IMR-90 (cell line): ENCODE data around the gene CYP26B1. TPM values are rescaled to one million over a fixed set of nuclear protein-coding genes. Genes with fewer than 3 reads are reported as not detected.

Experiments used
- ATAC-seq: fragments of 200-7000 bp; cut with Tn5 transposase; 2 replicates; pipeline ENCODE4 v1.9.1; 2020; ENCODE audit warnings: low read depth, mild to moderate bottlenecking, moderate library complexity
- BruUV-seq: library from RNA; stranded (reverse); fragments of 400-500 nt; replicated peaks from 2 replicates; lab custom pipeline; 2021; lab: Mats Ljungman, UMichigan
- CTCF ChIA-PET: fragments of 300-600 bp; formaldehyde crosslinking; extraction: SDS; loops from one replicate; lab custom pipeline; 2021; ENCODE audit warnings: antibody characterized with exemption; lab: Yijun Ruan, JAX
- POLR2A ChIA-PET: fragments of 300-600 bp; sonication (Branson Sonifier 250); formaldehyde crosslinking; loops from one replicate; lab custom pipeline; 2022; ENCODE audit warnings: antibody characterized with exemption; ENCODE audit not compliant: unreplicated experiment; lab: Charles Lee
- DNase-seq: peaks from one replicate; pipeline ENCODE4 v3.0.0; 2013
- H2AFZ ChIP-seq: replicated peaks from 2 replicates; pipeline ENCODE3; 2013; ENCODE audit warnings: low read length, mild to moderate bottlenecking; ENCODE audit not compliant: poor library complexity
- H2AK5ac ChIP-seq: 2 replicates; pipeline ENCODE4 v1.6.1; 2013; ENCODE audit warnings: low read depth, low read length, inconsistent platforms
- H2AK9ac ChIP-seq: replicated peaks from 2 replicates; pipeline ENCODE3; 2013; ENCODE audit warnings: mild to moderate bottlenecking, low read depth, low read length, moderate library complexity; ENCODE audit not compliant: poor library complexity
- H2BK120ac ChIP-seq: 2 replicates; pipeline ENCODE4 v1.6.1; 2013; ENCODE audit warnings: low read depth, low read length, inconsistent platforms
- H2BK15ac ChIP-seq: 3 replicates; pipeline ENCODE4 v1.6.1; 2013; ENCODE audit warnings: low read depth, low read length, inconsistent platforms
- H2BK20ac ChIP-seq: 2 replicates; pipeline ENCODE4 v1.6.1; 2013; ENCODE audit warnings: low read depth, mild to moderate bottlenecking, inconsistent platforms, low read length, moderate library complexity
- H2BK5ac ChIP-seq: 2 replicates; pipeline ENCODE4 v1.6.1; 2013; ENCODE audit warnings: mild to moderate bottlenecking, low read depth, low read length, inconsistent platforms; ENCODE audit not compliant: poor library complexity, severe bottlenecking
- H3K14ac ChIP-seq: replicated peaks from 2 replicates; pipeline ENCODE4 v1.6.1; 2013; ENCODE audit warnings: low read depth, low read length, inconsistent platforms
- H3K18ac ChIP-seq: 2 replicates; pipeline ENCODE4 v1.6.1; 2013; ENCODE audit warnings: low read depth, low read length, control low read depth
- H3K23ac ChIP-seq: 2 replicates; pipeline ENCODE4 v1.6.1; 2013; ENCODE audit warnings: low read depth, low read length, inconsistent platforms
- H3K27ac ChIP-seq: 2 replicates; pipeline ENCODE4 v1.5.1; 2013; ENCODE audit warnings: mild to moderate bottlenecking, control low read depth, low read length; ENCODE audit not compliant: insufficient read depth
- H3K27me3 ChIP-seq: 2 replicates; pipeline ENCODE4 v1.6.1; 2013; ENCODE audit warnings: low read length; ENCODE audit not compliant: control insufficient read depth, insufficient read depth
- H3K36me3 ChIP-seq: 2 replicates; pipeline ENCODE4 v1.6.1; 2013; ENCODE audit warnings: low read length, mixed read lengths; ENCODE audit not compliant: control insufficient read depth, insufficient read depth
- H3K4ac ChIP-seq: 2 replicates; pipeline ENCODE4 v1.6.1; 2013; ENCODE audit warnings: low read depth, low read length, inconsistent platforms
- H3K4me1 ChIP-seq: 2 replicates; pipeline ENCODE4 v1.6.1; 2013; ENCODE audit warnings: low read length, mixed read lengths; ENCODE audit not compliant: control insufficient read depth, insufficient read depth
- H3K4me2 ChIP-seq: 2 replicates; pipeline ENCODE4 v1.6.1; 2013; ENCODE audit warnings: low read depth, mild to moderate bottlenecking, control low read depth, low read length, moderate library complexity
- H3K4me3 ChIP-seq: 2 replicates; pipeline ENCODE4 v1.5.1; 2013; ENCODE audit warnings: low read depth, mild to moderate bottlenecking, control low read depth, low read length, moderate library complexity; ENCODE audit not compliant: insufficient read depth
- H3K56ac ChIP-seq: 2 replicates; pipeline ENCODE4 v1.6.1; 2013; ENCODE audit warnings: low read length, inconsistent platforms; ENCODE audit not compliant: insufficient read depth; ENCODE audit errors: extremely low read depth
- H3K79me1 ChIP-seq, 2 experiments: 2 replicates each; pipeline ENCODE4 v1.6.1; 2013; ENCODE audit warnings: low read length in 2 of 2, inconsistent platforms in 1 of 2, low read depth in 1 of 2
- H3K9ac ChIP-seq: 2 replicates; pipeline ENCODE4 v1.6.1; 2013; ENCODE audit warnings: low read depth, low read length, control low read depth
- H3K9me1 ChIP-seq: 2 replicates; pipeline ENCODE4 v1.6.1; 2013; ENCODE audit warnings: low read length, inconsistent platforms; ENCODE audit not compliant: insufficient read depth
- H3K9me3 ChIP-seq: 2 replicates; pipeline ENCODE4 v1.6.1; 2013; ENCODE audit warnings: low read length; ENCODE audit not compliant: control insufficient read depth, insufficient read depth
- H4K20me1 ChIP-seq: 2 replicates; pipeline ENCODE4 v1.6.1; 2013; ENCODE audit warnings: low read length, inconsistent platforms; ENCODE audit not compliant: insufficient read depth
- H4K5ac ChIP-seq: 2 replicates; pipeline ENCODE4 v1.6.1; 2013; ENCODE audit warnings: mild to moderate bottlenecking, low read depth, low read length, control low read depth
- H4K8ac ChIP-seq, 2 experiments: 2 replicates each; pipeline ENCODE4 v1.6.1; 2013; ENCODE audit warnings: low read depth in 2 of 2, low read length in 2 of 2, control low read depth in 1 of 2, inconsistent platforms in 1 of 2
- H4K91ac ChIP-seq: 2 replicates; pipeline ENCODE4 v1.6.1; 2013; ENCODE audit warnings: low read depth, low read length, inconsistent platforms; ENCODE audit not compliant: insufficient read depth
- BHLHE40 ChIP-seq: fragments of 150-350 bp; IDR thresholded peaks from 2 replicates; pipeline ENCODE4 v1.6.1; 2016; ENCODE audit warnings: mild to moderate bottlenecking, low read depth, low read length
- CEBPB ChIP-seq: IDR thresholded peaks from 2 replicates; pipeline ENCODE4 v1.6.1; 2012; ENCODE audit warnings: low read depth, low read length, improper control_type of control experiment
- CHD1 ChIP-seq: IDR thresholded peaks from 2 replicates; pipeline ENCODE4 v1.6.1; 2012; ENCODE audit warnings: low read depth, low read length, improper control_type of control experiment
- FOS ChIP-seq: fragments of 150-350 bp; IDR thresholded peaks from 2 replicates; pipeline ENCODE4 v1.6.1; 2016; ENCODE audit warnings: low read depth, low read length
- MAFK ChIP-seq: IDR thresholded peaks from 2 replicates; pipeline ENCODE4 v1.6.1; 2012; ENCODE audit warnings: low read depth, low read length, improper control_type of control experiment
- MAZ ChIP-seq: IDR thresholded peaks from 2 replicates; pipeline ENCODE4 v1.6.1; 2012; ENCODE audit warnings: low read depth, mild to moderate bottlenecking, low read length, improper control_type of control experiment, moderate library complexity, borderline replicate concordance
- MXI1 ChIP-seq: IDR thresholded peaks from 2 replicates; pipeline ENCODE4 v1.6.1; 2012; ENCODE audit warnings: low read depth, mild to moderate bottlenecking, low read length, moderate library complexity, borderline replicate concordance
- NFE2L2 ChIP-seq: fragments of 150-350 bp; IDR thresholded peaks from 2 replicates; pipeline ENCODE4 v1.6.1; 2016; ENCODE audit warnings: low read depth, mild to moderate bottlenecking, low read length
- POLR2A ChIP-seq: IDR thresholded peaks from 2 replicates; pipeline ENCODE4 v1.6.1; 2012; ENCODE audit warnings: mild to moderate bottlenecking, low read depth, low read length
- RAD21 ChIP-seq: IDR thresholded peaks from 2 replicates; pipeline ENCODE4 v1.6.1; 2012; ENCODE audit warnings: low read length, improper control_type of control experiment
- RCOR1 ChIP-seq: IDR thresholded peaks from 2 replicates; pipeline ENCODE4 v1.6.1; 2012; ENCODE audit warnings: mild to moderate bottlenecking, low read length, improper control_type of control experiment; ENCODE audit not compliant: insufficient replicate concordance
- RFX5 ChIP-seq: IDR thresholded peaks from 2 replicates; pipeline ENCODE4 v1.8.0; 2012; ENCODE audit warnings: low read depth, mild to moderate bottlenecking, low read length, moderate library complexity
- SMC3 ChIP-seq: fragments of 150-350 bp; IDR thresholded peaks from 2 replicates; pipeline ENCODE4 v1.6.1; 2016; ENCODE audit warnings: low read depth, mild to moderate bottlenecking, antibody characterized with exemption, low read length, moderate library complexity
- WGBS, 2 experiments: methylation state at CpG; one replicate each; pipeline versions ENCODE4 v1.1.5 to v1.1.7; 2013; ENCODE audit warnings: missing lambda C conversion rate in 2 of 2; ENCODE audit not compliant: insufficient read length in 1 of 2; ENCODE audit errors: extremely low coverage in 2 of 2; 5-methylcytosine and 5-hydroxymethylcytosine counted together
- dilution Hi-C: fragments of 300-500 bp; cut with HindIII; formaldehyde crosslinking; loops from one replicate; pipeline ENCODE4 v1.14.3; 2018; ENCODE audit warnings: low sequenced_read_pairs; ENCODE audit not compliant: unreplicated experiment
- in situ Hi-C: fragments of 300-500 bp; cut with MboI; formaldehyde crosslinking; loops from 3 replicates; pipeline ENCODE4 v1.14.3; 2019; ENCODE audit warnings: low sequenced_read_pairs, inconsistent platforms, mixed read lengths
- intact Hi-C: fragments of 100-400 bp; cut with micrococcal nuclease; formaldehyde crosslinking; loops from 2 replicates; pipeline ENCODE4 v1.10.0; 2022
- polyA plus RNA-seq, 3 experiments: library from polyadenylated mRNA; depleted of rRNA; stranded (reverse); fragments of >200 nt; gene quantifications; 2 replicates each; pipeline ENCODE4 v1.2.3, GENCODE V29; 2012; ENCODE audit warnings: low replicate concordance in 1 of 3
- total RNA-seq: library from RNA; depleted of rRNA; stranded (reverse); fragments of >200 nt; gene quantifications from 2 replicates; pipeline ENCODE4 v1.2.3, GENCODE V29; 2012
- TF ChIP-seq, protein P1 (sequence below): fragments of 150-350 bp; IDR thresholded peaks from 2 replicates; pipeline ENCODE4 v1.6.1; 2017; ENCODE audit warnings: mild to moderate bottlenecking, antibody characterized with exemption, low read length, low read depth
- TF ChIP-seq, protein P2 (sequence below): conservative IDR thresholded peaks from 2 replicates; pipeline ENCODE4 v1.5.1; 2012; ENCODE audit warnings: mild to moderate bottlenecking, low read depth, low read length, improper control_type of control experiment

Gene CYP26B1
- total and polyA plus RNA-seq, 2 of the 4 experiments (the other 2 are of a cell fraction), result 0.02 TPM; not detected in 1

DNA sequence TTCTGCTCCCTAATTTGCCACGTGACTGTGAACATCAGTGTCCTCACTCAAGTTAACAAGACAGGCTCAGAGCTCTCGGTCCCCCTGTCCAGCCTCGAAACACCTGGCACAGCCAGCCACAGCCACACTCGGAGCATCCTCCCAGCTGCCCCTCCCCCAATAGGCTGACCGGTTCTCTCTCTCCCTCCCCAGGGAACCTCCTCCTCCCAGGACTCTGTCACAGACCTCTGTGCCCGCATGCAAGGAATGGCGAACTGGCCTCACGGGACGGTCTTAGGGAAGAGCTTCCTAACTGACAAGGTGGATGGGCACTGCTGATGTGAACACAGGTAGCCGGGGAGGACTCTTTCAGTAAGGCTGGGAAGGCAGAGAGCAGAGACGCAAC is 18.8 kb downstream of the CYP26B1 start:
- no peak overlapping the region for H2AFZ ChIP-seq
- H4K8ac ChIP-seq, result no peak overlapping the region
- no peaks in the 10 kb centered on the region for H3K79me1 ChIP-seq
- no peak overlapping the region for H2AK5ac ChIP-seq
- H2BK120ac ChIP-seq, result no peak overlapping the region
- no peaks in the 10 kb centered on the region for H3K9me3 ChIP-seq
- H4K5ac ChIP-seq, result no peak overlapping the region
- dilution Hi-C loops, result no loop called here
- H3K14ac ChIP-seq, result no peak overlapping the region
- H3K23ac ChIP-seq, result no peak overlapping the region
- peaks cover 26% of the 10 kb centered on the region for H3K27me3 ChIP-seq
- 0 out of 2 replicates have a peak, but pooled peaks cover 1% of the 10 kb centered on the region for H3K4me1 ChIP-seq
- no peak overlapping the region for H2BK5ac ChIP-seq
- in situ Hi-C loops, result no loop called here
- no peak overlapping the region for H3K18ac ChIP-seq
- intact Hi-C loops, result no loop called here
- no TSS peak for BruUV-seq
- CTCF ChIA-PET, result no interaction called here
- H3K4me2 ChIP-seq, result no peak overlapping the region
- H2BK20ac ChIP-seq, result no peak overlapping the region
- 43% methylated on average over 4 of the region's 11 CpGs; no CpG with 5 or more reads in 1 of the 2 experiments for WGBS, 2 experiments
- POLR2A ChIA-PET, result no interaction called here
- no peaks in the 10 kb centered on the region for H4K20me1 ChIP-seq
- DNase-seq (no peak), ATAC-seq (no peak)
- H3K56ac ChIP-seq, result no peak overlapping the region
- H2BK15ac ChIP-seq, result no peak overlapping the region
- no peak overlapping the region for H3K9ac ChIP-seq
- no peak overlapping the region for H3K27ac ChIP-seq
- no peak for TF ChIP-seq MXI1
- TF ChIP-seq, protein P1, sequence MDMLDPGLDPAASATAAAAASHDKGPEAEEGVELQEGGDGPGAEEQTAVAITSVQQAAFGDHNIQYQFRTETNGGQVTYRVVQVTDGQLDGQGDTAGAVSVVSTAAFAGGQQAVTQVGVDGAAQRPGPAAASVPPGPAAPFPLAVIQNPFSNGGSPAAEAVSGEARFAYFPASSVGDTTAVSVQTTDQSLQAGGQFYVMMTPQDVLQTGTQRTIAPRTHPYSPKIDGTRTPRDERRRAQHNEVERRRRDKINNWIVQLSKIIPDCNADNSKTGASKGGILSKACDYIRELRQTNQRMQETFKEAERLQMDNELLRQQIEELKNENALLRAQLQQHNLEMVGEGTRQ, result no peak
- no peak for TF ChIP-seq POLR2A
- TF ChIP-seq, protein P2, sequence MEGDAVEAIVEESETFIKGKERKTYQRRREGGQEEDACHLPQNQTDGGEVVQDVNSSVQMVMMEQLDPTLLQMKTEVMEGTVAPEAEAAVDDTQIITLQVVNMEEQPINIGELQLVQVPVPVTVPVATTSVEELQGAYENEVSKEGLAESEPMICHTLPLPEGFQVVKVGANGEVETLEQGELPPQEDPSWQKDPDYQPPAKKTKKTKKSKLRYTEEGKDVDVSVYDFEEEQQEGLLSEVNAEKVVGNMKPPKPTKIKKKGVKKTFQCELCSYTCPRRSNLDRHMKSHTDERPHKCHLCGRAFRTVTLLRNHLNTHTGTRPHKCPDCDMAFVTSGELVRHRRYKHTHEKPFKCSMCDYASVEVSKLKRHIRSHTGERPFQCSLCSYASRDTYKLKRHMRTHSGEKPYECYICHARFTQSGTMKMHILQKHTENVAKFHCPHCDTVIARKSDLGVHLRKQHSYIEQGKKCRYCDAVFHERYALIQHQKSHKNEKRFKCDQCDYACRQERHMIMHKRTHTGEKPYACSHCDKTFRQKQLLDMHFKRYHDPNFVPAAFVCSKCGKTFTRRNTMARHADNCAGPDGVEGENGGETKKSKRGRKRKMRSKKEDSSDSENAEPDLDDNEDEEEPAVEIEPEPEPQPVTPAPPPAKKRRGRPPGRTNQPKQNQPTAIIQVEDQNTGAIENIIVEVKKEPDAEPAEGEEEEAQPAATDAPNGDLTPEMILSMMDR, result no peak
- TF ChIP-seq CHD1, result no peak
- TF ChIP-seq RCOR1, result no peak
- TF ChIP-seq RAD21, result no peak
- TF ChIP-seq MAFK, result no peak
- no peak for TF ChIP-seq BHLHE40
- no peak for TF ChIP-seq SMC3
- TF ChIP-seq FOS, result no peak
- no peak for TF ChIP-seq RFX5
- no peak for TF ChIP-seq CEBPB
- no peak for TF ChIP-seq NFE2L2
- no peak for TF ChIP-seq MAZ
- H2AK9ac ChIP-seq, result no peak overlapping the region
- no peak overlapping the region for H3K4ac ChIP-seq
- no peak overlapping the region for H3K4me3 ChIP-seq
- no peaks in the 10 kb centered on the region for H3K9me1 ChIP-seq
- no peaks in the 10 kb centered on the region for H3K36me3 ChIP-seq
- H4K91ac ChIP-seq, result no peak overlapping the region
